Stimulated activated CD4-positive, alpha-beta T cell treated with anti-CD3 and anti-CD28 coated beads, Interleukin-2, amount 100 ng/mL, for 24 hours (primary cell): Measurements from ENCODE around the gene IGFBP7.

Source experiments
- DNase-seq, 2 donors: peaks; one replicate each; pipeline ENCODE4 v3.0.0-alpha.2; 2020

IGFBP7 gene

DNA sequence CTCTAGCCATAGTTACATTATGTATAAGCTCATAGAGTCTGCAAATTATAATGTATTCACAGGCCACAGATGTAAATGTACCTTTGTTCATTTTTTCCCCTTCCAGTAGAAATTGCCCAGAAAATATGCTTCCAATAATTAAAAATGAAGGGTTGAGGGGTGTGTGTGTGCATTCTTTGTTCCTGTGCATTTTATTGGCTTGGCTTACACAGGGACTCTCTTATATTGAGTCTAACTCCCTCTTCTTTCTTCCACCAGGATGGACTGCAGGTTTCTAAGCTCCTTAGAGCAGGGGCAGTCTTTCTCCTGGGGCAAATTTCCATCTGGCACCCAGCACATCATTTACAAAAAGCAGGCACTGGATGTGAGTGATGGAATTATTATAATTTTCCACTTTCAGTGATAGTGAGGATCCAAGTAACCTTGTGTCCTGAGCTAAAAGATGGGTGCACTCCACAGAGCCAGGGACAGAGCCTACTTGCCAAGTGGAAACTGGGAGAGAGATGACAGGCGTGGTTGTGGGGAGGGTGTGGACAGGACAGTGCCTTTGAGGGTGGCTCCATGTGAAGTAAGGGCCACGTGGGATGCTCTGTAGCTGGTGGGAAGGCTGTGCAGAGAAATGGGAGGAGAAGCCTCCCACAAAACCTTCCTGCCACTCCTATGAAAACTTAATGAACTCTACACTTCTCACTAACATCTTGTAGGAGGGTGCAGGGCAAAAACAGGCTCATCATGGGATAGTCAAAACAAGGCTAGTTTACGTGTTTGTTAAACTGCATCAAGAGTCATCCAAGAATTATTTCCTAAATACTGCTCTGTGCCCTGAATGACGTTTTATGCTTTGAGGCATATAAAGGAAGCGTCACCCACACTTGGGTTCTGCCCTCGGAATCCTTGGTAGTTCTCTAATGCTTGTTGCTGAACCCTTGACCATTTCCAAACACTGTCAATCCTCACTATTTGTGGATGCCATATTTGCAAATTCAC lies 16.0 kb downstream of the IGFBP7 start:
- DNase-seq = no peak

DNA sequence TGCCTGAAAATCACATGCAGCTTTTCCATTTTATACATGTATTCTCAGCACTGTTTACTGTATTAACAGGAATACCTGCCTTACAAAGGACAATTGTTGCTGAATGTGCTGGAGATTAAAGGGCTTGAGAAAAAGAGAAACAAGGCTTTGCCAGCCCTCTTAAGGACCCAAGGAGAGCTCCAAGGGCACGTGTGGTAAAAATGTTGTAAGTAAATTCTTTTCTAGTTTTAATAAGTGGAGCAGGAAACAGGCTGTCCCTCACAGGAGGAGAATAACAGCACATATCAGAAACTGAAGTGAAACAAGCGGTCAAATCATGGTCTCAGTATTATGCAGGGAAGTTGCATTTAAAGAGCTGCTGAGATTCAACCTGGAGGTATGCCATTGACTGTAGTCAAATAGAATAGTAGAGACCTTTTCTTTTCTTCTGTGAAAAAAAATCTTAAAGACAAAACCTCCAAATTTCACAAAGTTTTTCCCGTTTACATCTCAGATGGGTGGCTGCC lies 18.5 kb downstream of the IGFBP7 start:
- no peak for DNase-seq

DNA sequence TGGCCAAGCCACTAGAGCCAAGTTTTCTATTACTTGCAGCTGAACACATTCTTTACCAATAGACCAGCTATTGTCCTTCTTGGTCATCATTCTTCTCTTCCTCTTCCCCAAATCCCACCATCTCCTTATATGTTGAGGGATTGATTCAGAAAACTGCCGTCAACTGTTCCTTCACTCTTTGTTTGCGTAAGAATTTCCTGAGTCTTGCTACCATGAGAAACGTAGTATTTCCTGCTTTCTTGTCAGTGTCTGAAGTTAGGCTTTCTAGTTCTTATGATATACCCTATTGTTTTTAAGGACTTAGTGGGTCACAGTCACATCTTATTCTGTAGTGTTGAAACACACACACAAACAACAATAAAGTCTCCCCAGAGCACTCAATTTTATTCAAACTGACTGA lies 20.1 kb downstream of the IGFBP7 start:
- DNase-seq = no peak

DNA sequence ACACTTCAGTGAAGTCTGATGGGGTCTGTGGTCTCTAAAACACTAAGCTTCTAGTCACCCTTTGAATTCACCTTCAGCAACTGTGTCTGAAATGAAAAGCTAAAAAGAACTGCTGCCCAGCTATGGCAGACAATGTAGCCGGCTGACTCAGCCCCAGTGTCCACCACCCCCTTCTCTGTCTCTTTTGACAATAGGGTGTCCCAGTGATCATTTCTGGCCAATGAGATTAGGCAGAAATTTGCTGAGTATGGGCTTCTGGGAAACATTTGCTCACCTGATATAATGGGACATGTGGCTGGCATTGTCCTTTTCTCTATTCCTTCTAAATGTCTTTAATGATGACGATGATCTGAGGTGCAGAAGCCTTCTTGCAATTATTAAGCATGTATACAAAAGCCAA lies 20.6 kb downstream of the IGFBP7 start:
- DNase-seq = no peak

DNA sequence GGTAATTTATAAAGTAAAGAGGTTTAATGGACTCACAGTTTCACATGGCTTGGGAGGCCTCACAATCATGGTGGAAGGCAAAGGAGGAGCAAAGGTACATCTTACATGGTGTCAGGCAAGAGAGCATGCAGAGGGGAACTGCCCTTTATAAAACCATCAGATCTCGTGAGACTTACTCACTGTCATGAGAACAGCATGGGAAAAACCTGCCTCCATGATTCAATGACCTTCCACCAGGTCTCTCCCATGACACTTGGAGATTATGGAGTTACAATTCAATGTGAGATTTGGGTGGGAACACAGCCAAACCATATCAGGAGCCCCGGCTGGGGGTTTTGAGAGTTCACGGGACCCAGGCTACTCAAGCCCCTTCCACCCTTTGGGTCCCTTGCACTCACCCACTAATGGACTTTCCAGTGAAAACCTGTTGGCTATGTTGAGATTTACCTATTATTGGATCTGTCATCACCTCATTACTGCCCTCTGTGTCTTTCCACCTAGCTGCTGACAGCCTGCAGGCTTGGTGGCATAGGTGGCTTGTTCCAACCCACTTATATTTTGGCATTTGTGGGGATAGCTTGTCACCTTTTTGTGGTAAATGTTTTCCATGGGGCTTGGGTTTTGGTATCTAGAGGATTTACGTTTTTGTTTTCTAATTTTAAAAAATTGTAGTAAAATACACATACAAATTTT lies 24.0 kb downstream of the IGFBP7 start:
- DNase-seq = no peak

DNA sequence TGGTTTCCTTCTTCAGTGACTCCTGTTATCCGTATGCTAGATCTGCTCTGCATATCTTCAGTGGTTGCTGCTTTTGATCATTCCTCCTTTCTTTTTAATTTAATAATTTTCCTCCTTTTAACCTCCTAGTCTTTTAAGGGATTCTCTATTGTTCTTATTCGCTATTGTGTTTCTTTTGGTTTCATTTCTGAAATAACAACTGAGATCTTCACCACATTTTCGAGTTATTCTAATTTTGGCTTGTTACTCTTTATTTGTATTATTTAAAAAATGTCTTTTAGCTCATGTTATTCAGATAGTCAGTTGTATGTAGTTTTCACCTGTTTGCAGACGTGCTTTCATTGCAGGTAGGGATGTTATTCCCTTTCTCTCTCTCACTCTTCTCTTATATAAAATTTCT lies 24.9 kb downstream of the IGFBP7 start:
- DNase-seq = no peak

DNA sequence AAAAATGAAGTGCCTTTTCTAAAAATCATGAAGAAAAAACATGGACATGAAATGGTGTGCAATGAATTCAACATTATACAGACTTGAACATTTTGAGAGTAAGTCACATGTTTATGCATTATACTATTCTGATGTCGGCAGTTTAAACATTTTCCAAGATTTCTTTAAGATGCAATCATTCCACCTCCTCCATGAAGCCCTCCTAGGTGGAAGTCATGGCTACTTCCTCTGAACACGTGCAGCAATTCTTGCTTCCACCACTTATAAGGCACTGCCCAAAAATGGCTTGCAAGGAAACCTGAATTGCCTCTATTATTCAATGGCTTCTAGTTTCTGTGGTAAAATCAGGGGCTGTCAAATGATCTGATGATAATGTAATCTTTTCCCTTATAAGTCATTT lies 25.8 kb downstream of the IGFBP7 start:
- DNase-seq = no peak

DNA sequence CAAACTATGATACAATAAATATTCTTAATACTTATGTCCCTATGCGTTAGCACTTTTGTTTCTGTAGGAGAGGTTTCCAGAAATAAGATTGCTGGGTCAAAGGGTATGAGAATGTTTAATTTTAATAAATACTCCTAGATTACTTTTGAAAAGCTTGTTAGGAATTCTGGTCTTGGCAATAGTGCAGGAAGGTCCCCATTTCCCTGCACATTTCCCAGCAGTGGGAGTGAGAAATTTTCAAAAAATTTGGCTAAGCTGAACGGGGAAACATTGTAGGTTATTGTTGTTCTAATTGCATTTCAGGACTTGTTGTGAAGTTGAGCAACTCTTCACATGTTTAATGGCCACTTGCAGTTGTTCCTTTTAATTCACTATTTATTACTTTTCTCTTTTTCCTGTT lies 27.1 kb downstream of the IGFBP7 start:
- DNase-seq = no peak

DNA sequence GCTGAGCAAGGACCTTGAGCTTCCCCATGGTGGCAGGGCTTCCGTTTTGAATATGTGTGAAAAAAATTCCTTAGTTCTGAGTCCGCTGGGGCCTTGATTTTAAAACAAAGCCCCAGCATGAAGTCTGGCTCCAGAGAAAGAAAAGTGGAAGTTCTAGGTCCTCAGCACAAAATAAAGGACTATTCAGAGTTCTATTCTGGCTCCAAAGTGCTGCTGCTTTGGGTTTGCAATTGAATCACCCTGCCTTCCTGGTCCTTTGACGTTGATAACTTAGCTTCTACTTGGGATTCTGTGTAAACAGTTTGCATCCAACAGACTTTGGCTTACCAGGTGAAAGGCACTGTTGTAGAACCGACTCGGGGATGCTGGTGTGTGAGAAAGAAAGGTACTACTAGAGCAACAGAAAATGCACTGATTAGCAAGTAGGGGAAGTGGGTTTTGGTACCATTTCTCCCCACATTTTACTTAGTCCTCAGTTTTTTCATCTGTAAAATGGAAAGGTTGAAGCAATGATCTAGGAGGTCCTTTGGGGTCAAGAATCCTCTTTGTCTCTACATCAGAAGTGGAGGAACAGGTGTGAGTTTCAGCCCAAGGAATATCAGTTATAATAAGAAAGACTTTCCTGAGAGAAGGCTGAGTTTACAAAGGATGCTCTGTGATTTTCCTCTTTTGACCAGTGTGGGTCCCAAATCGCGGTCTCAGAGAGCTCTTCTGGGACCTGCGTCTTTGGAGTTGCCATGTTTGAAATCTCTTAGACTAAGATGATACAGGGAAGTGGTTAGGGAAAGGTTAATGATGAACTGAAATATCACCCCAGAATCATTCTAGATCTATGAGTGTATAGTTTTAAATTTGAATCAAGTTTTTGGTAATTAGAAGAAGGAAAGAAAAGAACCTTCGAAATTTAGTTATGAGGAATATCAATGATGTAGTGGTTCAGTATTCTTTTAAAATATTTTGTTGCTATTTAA lies 28.2 kb downstream of the IGFBP7 start:
- no peak for DNase-seq

DNA sequence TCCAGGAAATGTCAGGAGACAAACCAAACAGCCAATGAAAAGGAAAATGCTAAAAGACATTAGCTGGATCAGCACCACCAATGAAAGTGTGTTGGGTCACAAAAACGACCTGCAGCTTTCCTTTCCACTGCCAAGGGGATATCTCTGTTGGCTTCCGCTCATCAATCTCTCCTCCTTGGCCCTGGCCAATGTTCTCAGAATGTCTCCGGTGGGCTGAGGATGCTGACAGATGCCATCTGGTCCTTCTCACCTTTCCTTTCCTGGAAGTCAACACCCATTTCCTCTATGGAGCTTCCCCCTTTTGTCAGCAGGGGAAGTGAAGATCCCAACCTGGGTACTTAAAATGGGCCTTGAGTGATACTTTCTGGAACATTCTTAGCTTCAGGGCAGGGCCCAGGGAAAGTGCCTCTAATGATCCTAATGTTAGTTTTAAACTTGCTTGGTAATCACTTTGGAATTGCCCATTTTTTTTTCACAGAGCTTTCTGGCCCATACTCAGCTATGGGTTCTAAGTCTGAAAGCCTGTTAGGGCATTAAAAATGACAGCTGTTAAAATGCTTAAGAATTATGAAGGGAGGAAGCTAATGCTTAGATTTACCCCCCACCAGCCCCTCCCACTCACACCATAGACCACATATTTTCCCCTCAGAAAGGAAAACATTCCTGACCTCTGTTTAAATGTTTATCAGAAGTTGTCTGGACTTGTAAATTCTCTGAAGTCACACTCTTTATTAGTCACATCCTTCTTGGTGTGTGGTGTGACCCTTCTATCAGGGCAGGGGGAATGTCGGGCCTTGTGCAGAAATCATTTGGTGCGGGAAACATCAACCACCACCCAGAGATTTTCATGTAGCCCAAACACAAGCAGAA lies 29.2 kb downstream of the IGFBP7 start:
- no peak for DNase-seq

DNA sequence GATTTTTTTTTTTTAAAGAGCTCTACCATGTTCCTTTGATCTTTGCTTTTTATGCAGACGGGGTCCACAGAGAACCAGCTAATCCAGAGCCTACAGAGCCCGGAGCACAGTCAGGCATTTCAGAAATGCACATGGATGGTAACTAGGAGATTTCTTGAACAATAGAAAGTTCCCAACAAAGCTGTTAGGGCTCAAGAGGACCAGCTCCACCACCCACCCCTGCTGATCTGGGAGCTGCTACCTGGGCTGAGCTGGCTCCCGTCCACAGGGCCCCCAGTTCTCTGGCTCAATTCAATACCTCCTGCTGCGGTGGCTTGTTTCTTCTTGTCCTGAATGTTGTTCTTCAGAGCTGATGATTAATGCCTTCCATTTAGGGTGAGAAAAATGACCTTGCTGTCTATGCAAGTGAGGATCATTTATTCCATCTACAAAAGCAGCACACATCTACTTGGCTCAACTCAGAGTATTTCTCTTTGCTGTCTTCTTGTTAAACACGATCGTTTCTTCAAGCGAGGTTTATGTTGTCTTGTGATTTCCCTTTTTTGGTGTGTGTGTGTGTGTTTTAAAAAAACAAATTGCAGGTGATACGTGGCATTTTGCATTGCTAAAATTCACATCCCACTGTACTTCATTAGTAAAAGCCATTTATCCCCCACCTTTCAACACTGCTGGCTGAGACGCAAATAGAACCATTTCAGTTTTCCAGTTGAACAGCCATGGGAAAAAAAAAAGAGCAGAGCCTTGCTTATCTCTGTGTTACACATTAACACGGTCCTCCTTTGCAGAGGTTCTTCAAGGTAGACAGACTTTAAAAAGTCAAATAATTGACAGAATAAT lies 31.3 kb downstream of the IGFBP7 start:
- no peak for DNase-seq

DNA sequence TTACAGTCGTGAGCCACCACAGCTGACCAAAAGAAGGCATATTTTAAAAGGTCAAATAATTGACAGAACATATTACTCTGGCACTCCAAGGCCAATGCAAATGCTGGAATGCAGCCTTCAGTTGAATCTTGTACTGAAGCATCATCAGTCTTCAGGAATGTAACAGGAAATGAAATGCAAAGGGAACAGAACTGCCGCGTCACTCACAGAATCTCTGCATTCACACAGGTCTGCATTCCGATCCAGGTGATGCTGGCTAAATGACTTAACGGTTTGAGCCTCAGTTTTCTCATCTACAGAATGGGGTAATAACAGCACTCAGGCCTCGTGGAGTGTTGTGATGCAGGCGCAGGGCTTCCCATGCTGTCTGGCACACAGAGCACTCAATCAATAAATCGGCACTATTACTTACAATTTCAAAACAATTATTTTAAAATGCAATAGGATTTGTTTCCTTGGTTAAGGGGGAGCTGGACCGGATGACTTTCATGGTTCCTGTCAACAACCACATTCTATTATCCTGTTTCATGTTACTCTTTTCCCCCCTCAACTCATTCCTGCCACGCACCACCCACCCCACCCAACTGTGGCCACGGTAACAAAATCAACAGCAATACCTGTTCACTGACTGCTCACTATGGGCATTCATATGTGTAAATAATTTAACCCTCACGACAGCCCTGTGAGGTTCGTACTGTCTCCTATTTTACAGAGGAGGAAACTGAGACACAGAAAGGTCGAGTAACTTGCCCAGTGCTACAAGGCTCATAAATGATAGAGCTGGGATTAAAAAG lies 32.4 kb downstream of the IGFBP7 start:
- DNase-seq = no peak

DNA sequence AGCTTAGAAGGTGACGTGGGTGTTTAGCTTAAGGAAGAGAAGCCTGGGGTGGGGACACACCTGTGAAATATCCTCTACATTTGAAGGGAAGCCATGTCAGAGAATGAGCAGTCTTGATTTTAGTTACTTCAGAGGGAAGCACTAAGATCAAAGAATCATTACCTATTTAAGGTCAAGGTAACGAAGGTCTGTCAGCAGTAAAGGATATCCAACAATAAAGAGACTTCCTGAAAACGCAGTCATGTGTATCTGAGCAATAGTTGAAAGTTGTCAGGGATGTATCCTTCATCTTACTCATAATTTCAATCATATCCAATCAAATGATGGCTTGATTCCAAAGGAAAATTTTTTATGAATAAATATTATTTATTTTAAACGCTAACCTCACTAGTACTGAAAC lies 33.5 kb downstream of the IGFBP7 start:
- no peak for DNase-seq

DNA sequence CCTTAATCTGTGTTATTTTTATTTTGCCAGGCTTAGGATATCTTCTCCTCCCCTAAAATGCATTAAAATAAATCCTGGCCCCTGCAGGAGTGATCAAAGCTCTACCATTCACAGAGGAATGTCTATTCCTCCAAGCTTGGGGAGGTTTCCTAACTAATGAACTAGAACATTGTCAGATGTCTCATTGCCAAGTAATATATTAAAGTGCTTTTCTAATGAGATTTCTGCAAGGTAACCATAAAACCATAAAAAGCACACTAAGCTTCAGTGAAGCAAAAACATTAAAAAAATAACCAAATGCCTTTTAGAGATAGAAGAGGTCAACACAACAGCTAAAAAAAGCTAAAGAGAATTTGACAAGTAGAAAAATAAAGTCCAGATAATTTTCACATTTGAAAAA lies 34.8 kb downstream of the IGFBP7 start:
- no peak for DNase-seq

DNA sequence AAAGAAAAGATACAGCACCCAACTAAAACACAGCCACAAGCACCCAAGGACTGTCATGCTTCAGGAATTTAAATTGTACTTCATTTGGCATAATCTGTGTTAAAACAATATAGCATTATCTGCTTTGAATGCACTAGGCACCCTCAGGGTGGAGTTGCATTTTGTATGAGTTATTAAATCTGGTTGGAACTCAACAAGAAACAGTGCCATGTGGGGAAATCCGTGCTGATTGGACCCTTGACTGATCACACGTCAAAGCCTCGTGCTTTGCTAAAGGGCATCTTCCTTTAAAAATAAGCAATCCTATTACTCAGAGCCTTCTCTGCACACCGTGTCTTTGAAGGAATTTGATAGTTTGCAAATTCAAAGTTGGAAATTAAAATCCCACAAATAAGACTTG lies 35.4 kb downstream of the IGFBP7 start:
- DNase-seq = no peak

DNA sequence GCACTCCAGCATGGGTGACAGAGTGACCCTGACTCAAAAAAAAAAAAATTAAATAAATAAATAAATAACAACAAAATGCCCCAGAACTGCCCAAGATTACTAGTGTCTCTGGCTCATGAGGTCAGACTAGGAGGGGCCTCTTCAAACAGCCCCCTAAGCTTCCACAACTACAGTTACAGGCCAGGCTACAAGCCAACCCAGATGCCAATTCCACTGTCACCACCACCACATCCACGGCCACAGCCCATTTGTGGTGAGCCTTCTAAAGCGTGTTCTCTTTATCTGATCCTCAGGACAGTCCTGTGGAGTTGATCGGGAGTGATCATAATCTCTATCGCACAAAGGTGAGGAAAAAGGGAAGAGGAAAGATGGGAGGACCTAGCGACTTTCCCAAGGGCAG lies 36.6 kb downstream of the IGFBP7 start:
- no peak for DNase-seq

DNA sequence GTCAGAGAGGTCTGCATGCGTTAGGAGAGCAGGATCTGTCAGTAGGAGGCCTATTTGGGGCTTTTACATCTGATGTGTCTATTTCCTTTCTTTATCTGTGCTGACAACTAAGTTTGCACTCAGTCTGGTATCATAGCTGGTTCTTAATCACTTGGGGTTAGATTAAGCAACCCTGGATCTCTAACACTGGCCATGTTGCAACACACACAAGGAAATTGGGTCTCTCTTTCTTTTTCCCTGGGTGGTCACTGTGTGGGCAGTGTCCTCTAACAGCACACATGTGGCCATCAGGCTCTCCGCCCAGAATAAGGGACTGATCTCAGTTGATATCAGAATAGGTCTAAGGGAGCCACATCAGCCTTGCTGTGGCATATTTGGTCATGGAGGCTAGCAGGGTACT lies 38.9 kb downstream of the IGFBP7 start:
- DNase-seq = no peak

DNA sequence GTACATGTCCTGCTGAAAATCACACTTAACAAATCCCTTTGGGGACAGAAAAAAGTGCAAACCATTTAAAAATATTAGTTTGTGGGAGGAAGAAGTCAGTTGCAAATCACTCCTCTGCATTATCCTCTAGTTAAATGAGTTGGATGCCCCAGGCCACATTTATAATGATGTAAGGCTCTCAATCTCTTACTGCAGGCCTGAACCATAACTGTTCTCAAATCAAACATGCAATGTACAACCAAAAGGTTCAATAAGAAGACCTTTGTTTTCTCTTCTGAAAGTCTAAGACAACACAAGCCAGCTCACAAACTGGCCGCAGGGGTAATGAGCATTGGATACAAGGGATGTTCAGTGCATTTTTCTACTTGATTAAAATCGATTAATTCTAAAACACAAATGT lies 39.7 kb downstream of the IGFBP7 start:
- no peak for DNase-seq

DNA sequence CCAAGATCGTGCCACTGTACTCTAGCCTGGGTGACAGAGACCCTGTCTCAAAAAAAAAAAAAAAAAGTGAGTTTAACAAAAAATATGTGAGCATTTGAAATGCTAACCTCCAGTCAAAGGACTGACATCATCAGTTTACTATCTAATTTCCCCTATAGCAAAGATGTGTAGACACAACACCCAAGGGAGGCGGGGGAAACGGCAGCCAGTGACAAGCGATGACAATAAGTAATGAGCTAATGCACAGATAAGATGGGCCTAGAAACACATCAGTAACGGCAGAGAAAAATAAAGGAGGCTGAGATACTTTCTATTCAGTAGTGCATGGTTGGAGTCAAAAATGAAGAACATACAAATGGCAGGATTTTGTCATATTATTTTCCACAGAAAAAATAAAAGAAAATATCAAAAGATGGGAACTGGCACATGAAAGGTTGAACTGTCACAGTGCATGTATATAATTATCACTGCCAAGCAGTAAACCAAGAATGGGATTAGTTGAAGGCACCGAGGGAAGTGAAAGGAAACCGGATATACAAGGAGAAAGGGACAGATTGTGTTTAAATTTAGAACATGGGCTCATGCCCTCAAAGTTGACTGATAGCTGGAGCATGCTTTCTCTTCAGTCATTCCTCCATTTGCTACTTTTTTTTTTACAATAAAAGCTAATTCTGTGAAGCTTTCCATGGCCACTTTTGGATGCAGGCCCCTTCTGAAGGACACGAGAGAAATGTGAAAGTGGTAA lies 41.8 kb downstream of the IGFBP7 start:
- DNase-seq = no peak
